GM18499 (cell line): ENCODE measurements around the gene NEB.
"Not testable (repeated sequence)": the region's sequence is repeated elsewhere in the genome, so short reads cannot be mapped to it uniquely, and the experiment has no call there.

Experiments used
- ATAC-seq: cut with Tn5 transposase; IDR thresholded peaks from one replicate; pipeline ENCODE4 v1.9.1; 2021; ENCODE audit warnings: moderate number of reproducible peaks; ENCODE audit not compliant: insufficient read depth, unreplicated experiment

Gene NEB

GRCh38 chr2:151760139-151760650 lies 25.9 kb upstream of the NEB start:
- no peak for ATAC-seq

- ATAC-seq = no peak
Observed at GRCh38 chr2:151758744-151759143, 24.5 kb upstream of the NEB start.

GRCh38 chr2:151757861-151758260 lies 23.6 kb upstream of the NEB start:
- ATAC-seq = no peak

GRCh38 chr2:151756820-151757219 lies 22.5 kb upstream of the NEB start:
- ATAC-seq = no peak

- ATAC-seq = no peak
Observed at GRCh38 chr2:151754253-151754897, 20.1 kb upstream of the NEB start.

GRCh38 chr2:151753540-151753939 lies 19.3 kb upstream of the NEB start:
- ATAC-seq = no peak

GRCh38 chr2:151745261-151745660 lies 11.0 kb upstream of the NEB start:
- not testable (repeated sequence) for ATAC-seq

- peak; percentile 36 for ATAC-seq
Observed at GRCh38 chr2:151730262-151730975, 3.9 kb downstream of the NEB start.

GRCh38 chr2:151729837-151730236 lies 4.4 kb downstream of the NEB start:
- peak; percentile 18 for ATAC-seq

GRCh38 chr2:151729415-151729811 lies 4.9 kb downstream of the NEB start:
- ATAC-seq = no peak

GRCh38 chr2:151728804-151729414 lies 5.4 kb downstream of the NEB start:
- no peak for ATAC-seq

- ATAC-seq = no peak
Observed at GRCh38 chr2:151727593-151728552, 6.4 kb downstream of the NEB start.

- no peak for ATAC-seq
Observed at GRCh38 chr2:151721161-151721560, 13.1 kb downstream of the NEB start.

- no peak for ATAC-seq
Observed at GRCh38 chr2:151720521-151720920, 13.8 kb downstream of the NEB start.

- no peak for ATAC-seq
Observed at GRCh38 chr2:151718796-151719195, 15.5 kb downstream of the NEB start.

- no peak for ATAC-seq
Observed at GRCh38 chr2:151718247-151718646, 16.0 kb downstream of the NEB start.

GRCh38 chr2:151716721-151717120 lies 17.6 kb downstream of the NEB start:
- ATAC-seq = no peak

- no peak for ATAC-seq
Observed at GRCh38 chr2:151713291-151713903, 20.9 kb downstream of the NEB start.

- no peak for ATAC-seq
Observed at GRCh38 chr2:151711025-151711424, 23.3 kb downstream of the NEB start.

GRCh38 chr2:151708788-151709187 lies 25.5 kb downstream of the NEB start:
- ATAC-seq = no peak
